GM12878 (cell line): ENCODE data around the gene PROSER3. TPM values are rescaled to one million over a fixed set of nuclear protein-coding genes. Genes with fewer than 3 reads are reported as not detected.

ENCODE experiments used
- ATAC-seq: fragments of 200-7000 bp; cut with Tn5 transposase; 3 replicates; pipeline ENCODE4 v1.9.1; 2020; ENCODE audit warnings: mild to moderate bottlenecking, moderate library complexity
- BruUV-seq: library from RNA; stranded (reverse); fragments of 400-500 nt; replicated peaks from 2 replicates; lab custom pipeline; 2021; lab: Mats Ljungman, UMichigan
- CTCF ChIA-PET: fragments of 300-600 bp; sonication (Branson Sonifier 250); formaldehyde crosslinking; extraction: SDS; loops from one replicate; lab custom pipeline; 2021; ENCODE audit warnings: inconsistent platforms; lab: Yijun Ruan, JAX
- POLR2A ChIA-PET: fragments of 350-600 bp; formaldehyde crosslinking; extraction: SDS; loops from one replicate; lab custom pipeline; 2021; ENCODE audit warnings: inconsistent platforms; lab: Charles Lee
- RAD21 ChIA-PET: fragments of 300-600 bp; sonication (Branson Sonifier 250); formaldehyde crosslinking; loops from one replicate; lab custom pipeline; 2023; ENCODE audit warnings: antibody characterized with exemption; ENCODE audit not compliant: unreplicated experiment; lab: Charles Lee
- SMC1A ChIA-PET: fragments of 300-600 bp; sonication (Branson Sonifier 250); formaldehyde crosslinking; loops from one replicate; lab custom pipeline; 2023; ENCODE audit not compliant: unreplicated experiment, uncharacterized antibody; lab: Charles Lee
- DNase-seq: peaks from one replicate; pipeline ENCODE4 v3.0.0-alpha.2; 2011; ENCODE audit warnings: low read depth, low spot score
- FAIRE-seq: peaks from 3 replicates; lab custom pipeline; 2011; peaks lifted over from hg19 to GRCh38; lab: Jason Lieb, UNC
- H2AFZ ChIP-seq: 2 replicates; pipeline ENCODE4 v1.6.0; 2011; ENCODE audit warnings: low read depth, low read length, control low read depth; ENCODE audit not compliant: control insufficient read depth
- H3K27ac ChIP-seq: 2 replicates; pipeline ENCODE4 v1.5.1; 2011; ENCODE audit warnings: control low read depth; ENCODE audit not compliant: control insufficient read depth, insufficient read depth
- H3K27me3 ChIP-seq, 2 experiments: replicated peaks in 1 of 2; 2 replicates each; pipeline versions ENCODE4 v1.6.0 to v1.6.1; 2011; ENCODE audit warnings: low read length in 1 of 2; ENCODE audit not compliant: control insufficient read depth in 2 of 2, insufficient read depth in 2 of 2
- H3K36me3 ChIP-seq, 2 experiments: 2 replicates each; pipeline ENCODE4 v1.5.1; 2011; ENCODE audit warnings: low read length in 1 of 2; ENCODE audit not compliant: control insufficient read depth in 2 of 2, insufficient read depth in 2 of 2
- H3K4me1 ChIP-seq: 2 replicates; pipeline ENCODE4 v1.6.1; 2011; ENCODE audit warnings: mild to moderate bottlenecking, low read length, moderate library complexity, mixed read lengths; ENCODE audit not compliant: control insufficient read depth, insufficient read depth
- H3K4me2 ChIP-seq: 2 replicates; pipeline ENCODE4 v1.6.0; 2011; ENCODE audit warnings: control low read depth; ENCODE audit not compliant: control insufficient read depth, insufficient read depth
- H3K4me3 ChIP-seq: fragments of 200-600 bp; sonication (generic); 2 replicates; pipeline ENCODE4 v1.5.1; 2016
- H3K79me2 ChIP-seq: 2 replicates; pipeline ENCODE4 v1.6.0; 2011; ENCODE audit warnings: low read length; ENCODE audit not compliant: control insufficient read depth, insufficient read depth
- H3K9ac ChIP-seq: 2 replicates; pipeline ENCODE4 v1.8.0; 2011; ENCODE audit warnings: low read length, control low read depth, mixed read lengths; ENCODE audit not compliant: control insufficient read depth, insufficient read depth
- H3K9me3 ChIP-seq: replicated peaks from 3 replicates; pipeline ENCODE4 v1.5.1; 2011; ENCODE audit warnings: mild to moderate bottlenecking, low read length; ENCODE audit not compliant: control insufficient read depth, insufficient read depth
- H4K20me1 ChIP-seq: 2 replicates; pipeline ENCODE4 v1.6.0; 2011; ENCODE audit not compliant: control insufficient read depth, insufficient read depth
- CBFB ChIP-seq: IDR thresholded peaks from 2 replicates; pipeline ENCODE4 v1.6.1; 2016; ENCODE audit warnings: antibody characterized with exemption, low read depth
- CBX3 ChIP-seq: fragments of 200-600 bp; sonication (generic); IDR thresholded peaks from 2 replicates; pipeline ENCODE4 v1.6.1; 2016; ENCODE audit warnings: low read depth, borderline replicate concordance
- NBN ChIP-seq: fragments of 450-650 bp; IDR thresholded peaks from 2 replicates; pipeline ENCODE4 v1.6.1; 2016
- NR2C1 ChIP-seq: fragments of 450-650 bp; IDR thresholded peaks from 2 replicates; pipeline ENCODE4 v1.6.1; 2017; ENCODE audit warnings: antibody characterized with exemption, mild to moderate bottlenecking, moderate library complexity
- NR2F1 ChIP-seq: fragments of 450-650 bp; conservative IDR thresholded peaks from 2 replicates; pipeline ENCODE4 v1.6.1; 2017; ENCODE audit warnings: mild to moderate bottlenecking
- NRF1 ChIP-seq: conservative IDR thresholded peaks from 2 replicates; pipeline ENCODE4 v1.6.1; 2011; ENCODE audit warnings: mild to moderate bottlenecking, low read depth, low read length, improper control_type of control experiment
- POLR2A ChIP-seq: IDR thresholded peaks from 2 replicates; pipeline ENCODE4 v1.6.1; 2011; ENCODE audit warnings: low read depth, mild to moderate bottlenecking, low read length
- POU2F2 ChIP-seq: IDR thresholded peaks from 3 replicates; pipeline ENCODE4 v1.6.1; 2011; ENCODE audit warnings: low read depth, mild to moderate bottlenecking, low read length, borderline replicate concordance
- SRF ChIP-seq, 2 experiments: IDR thresholded peaks; 2 replicates each; pipeline ENCODE4 v1.6.1; 2011; ENCODE audit warnings: low read depth in 2 of 2, low read length in 2 of 2, mild to moderate bottlenecking in 1 of 2, moderate library complexity in 1 of 2
- TARDBP ChIP-seq: IDR thresholded peaks from 2 replicates; pipeline ENCODE4 v1.6.1; 2016; ENCODE audit warnings: borderline replicate concordance
- WGBS: methylation state at CpG from one replicate; pipeline ENCODE4 v1.1.6; 2016; ENCODE audit warnings: low lambda C conversion rate; ENCODE audit not compliant: insufficient replicate concordance, insufficient coverage; ENCODE audit errors: missing lambda C conversion rate; 5-methylcytosine and 5-hydroxymethylcytosine counted together
- in situ Hi-C: fragments of 300-500 bp; cut with MboI; formaldehyde crosslinking; loops from 9 replicates; pipeline ENCODE4 v1.14.3; 2018; ENCODE audit warnings: mixed read lengths
- intact Hi-C: fragments of 100-400 bp; cut with micrococcal nuclease; formaldehyde crosslinking; loops from one replicate; pipeline ENCODE4 v1.14.2; 2022; ENCODE audit not compliant: unreplicated experiment
- polyA plus RNA-seq, 11 experiments: library from polyadenylated mRNA; depleted of rRNA in 4 of 11; unstranded in 6 of 11; stranded (reverse) in 5 of 11; fragments of >200 nt; fragmentation: Nextera tagmentation in 4 of 11; fragmentation: Illumina TruSeq in 1 of 11; extraction: Ambion mirVana in 4 of 11; extraction: Trizol in 1 of 11; gene quantifications; 1 replicate in 1 of 11; 2 replicates in 10 of 11; pipeline versions ENCODE4 v1.2.1 to v1.2.3, GENCODE V29; 2011 to 2016; ENCODE audit warnings: inconsistent platforms in 2 of 11, missing spikeins in 2 of 11, low read depth in 1 of 11
- total RNA-seq, 4 experiments: library from RNA; depleted of rRNA in 3 of 4; stranded (reverse); fragments of >200 nt in 3 of 4; fragmentation: Illumina TruSeq in 1 of 4; extraction: Trizol in 1 of 4; gene quantifications; 2 replicates each; pipeline versions ENCODE4 v1.2.1 to v1.2.3, GENCODE V29; 2013 to 2021
- TF ChIP-seq, protein P1 (sequence below): fragments of 450-650 bp; formaldehyde crosslinking; IDR thresholded peaks from 2 replicates; pipeline ENCODE4 v1.4.0; 2020; ENCODE audit warnings: mild to moderate bottlenecking, moderate library complexity
- TF ChIP-seq, protein P2 (sequence below): fragments of 450-650 bp; IDR thresholded peaks from 2 replicates; pipeline ENCODE4 v1.6.1; 2016; ENCODE audit warnings: mild to moderate bottlenecking, moderate library complexity, borderline replicate concordance

PROSER3 gene
- total and polyA plus RNA-seq, 10 of the 15 experiments (the other 5 are each of a cell fraction or from before 2014, with no cell fraction given): 0.85 to 25.1 (median 9.6) TPM

DNA sequence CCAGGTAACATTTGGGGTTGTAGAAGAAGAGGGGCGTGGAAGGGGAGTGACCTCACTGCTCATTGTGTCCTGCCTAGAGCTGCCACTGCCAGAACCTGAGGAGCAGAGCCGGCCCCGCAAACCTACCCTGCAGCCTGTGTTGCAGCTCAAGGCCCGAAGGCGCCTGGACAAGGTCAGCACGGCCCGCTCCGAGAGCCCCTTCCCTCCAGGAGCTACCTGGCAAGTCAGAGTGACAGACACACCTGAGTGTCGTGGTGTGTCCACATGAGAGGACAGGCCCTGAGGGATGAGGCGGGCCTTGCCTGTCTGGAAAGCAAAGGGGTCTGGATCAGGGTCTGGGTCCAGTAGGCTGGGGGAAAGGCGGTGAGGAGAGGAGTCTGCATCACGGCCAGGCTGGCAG, 33.4 kb upstream of the PROSER3 start (continued):
- TF ChIP-seq SRF (IDR thresholded peaks at IDR 0.05; ENCODE audit: low read depth in 2 of 2, low read length in 2 of 2) (no peak), NRF1 (no peak), CBFB (no peak), POLR2A (no peak), TARDBP (no peak), NBN (no peak), NR2F1 (no peak), CBX3 (no peak)
- TF ChIP-seq, protein P1, sequence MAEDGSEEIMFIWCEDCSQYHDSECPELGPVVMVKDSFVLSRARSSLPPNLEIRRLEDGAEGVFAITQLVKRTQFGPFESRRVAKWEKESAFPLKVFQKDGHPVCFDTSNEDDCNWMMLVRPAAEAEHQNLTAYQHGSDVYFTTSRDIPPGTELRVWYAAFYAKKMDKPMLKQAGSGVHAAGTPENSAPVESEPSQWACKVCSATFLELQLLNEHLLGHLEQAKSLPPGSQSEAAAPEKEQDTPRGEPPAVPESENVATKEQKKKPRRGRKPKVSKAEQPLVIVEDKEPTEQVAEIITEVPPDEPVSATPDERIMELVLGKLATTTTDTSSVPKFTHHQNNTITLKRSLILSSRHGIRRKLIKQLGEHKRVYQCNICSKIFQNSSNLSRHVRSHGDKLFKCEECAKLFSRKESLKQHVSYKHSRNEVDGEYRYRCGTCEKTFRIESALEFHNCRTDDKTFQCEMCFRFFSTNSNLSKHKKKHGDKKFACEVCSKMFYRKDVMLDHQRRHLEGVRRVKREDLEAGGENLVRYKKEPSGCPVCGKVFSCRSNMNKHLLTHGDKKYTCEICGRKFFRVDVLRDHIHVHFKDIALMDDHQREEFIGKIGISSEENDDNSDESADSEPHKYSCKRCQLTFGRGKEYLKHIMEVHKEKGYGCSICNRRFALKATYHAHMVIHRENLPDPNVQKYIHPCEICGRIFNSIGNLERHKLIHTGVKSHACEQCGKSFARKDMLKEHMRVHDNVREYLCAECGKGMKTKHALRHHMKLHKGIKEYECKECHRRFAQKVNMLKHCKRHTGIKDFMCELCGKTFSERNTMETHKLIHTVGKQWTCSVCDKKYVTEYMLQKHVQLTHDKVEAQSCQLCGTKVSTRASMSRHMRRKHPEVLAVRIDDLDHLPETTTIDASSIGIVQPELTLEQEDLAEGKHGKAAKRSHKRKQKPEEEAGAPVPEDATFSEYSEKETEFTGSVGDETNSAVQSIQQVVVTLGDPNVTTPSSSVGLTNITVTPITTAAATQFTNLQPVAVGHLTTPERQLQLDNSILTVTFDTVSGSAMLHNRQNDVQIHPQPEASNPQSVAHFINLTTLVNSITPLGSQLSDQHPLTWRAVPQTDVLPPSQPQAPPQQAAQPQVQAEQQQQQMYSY: no peak

DNA sequence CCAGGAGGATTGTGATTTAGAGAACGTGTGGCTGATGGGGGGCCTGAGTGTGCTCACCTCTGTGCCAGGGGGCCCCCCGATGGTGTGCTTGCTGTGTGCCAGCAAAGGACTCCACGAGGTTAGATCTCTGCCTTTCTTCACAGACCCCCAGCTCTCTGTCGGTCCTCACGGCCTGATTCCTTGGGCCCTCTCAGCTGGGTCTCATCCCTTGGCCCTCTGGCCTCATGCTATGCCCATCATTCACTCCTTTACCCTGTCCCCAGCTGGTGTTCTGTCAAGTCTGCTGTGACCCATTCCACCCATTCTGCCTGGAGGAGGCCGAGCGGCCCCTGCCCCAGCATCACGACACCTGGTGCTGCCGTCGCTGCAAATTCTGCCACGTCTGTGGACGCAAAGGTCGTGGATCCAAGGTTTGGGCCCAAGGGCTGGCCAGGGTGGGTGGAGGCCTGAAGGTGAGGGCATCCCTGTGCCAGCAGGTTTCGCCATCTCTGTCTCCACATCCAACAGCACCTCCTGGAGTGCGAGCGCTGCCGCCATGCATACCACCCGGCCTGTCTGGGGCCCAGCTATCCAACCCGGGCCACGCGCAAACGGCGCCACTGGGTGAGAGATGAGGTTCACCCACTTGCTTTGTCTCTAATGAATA, 32.6 kb upstream of the PROSER3 start:
- FAIRE-seq (no peak), ATAC-seq (no peak), DNase-seq (no peak)
- intact Hi-C loops (no loop called here), in situ Hi-C loops (no loop called here)
- Histone ChIP-seq H3K36me3 (peaks cover 27 to 49% of the 10 kb centered on the region in 2 experiments), H4K20me1 (no peaks in the 10 kb centered on the region; the same call in 1 of the 2 replicates), H3K79me2 (no peaks in the 10 kb centered on the region; the same call in 1 of the 2 replicates), H3K4me2 (no peak overlapping the region), H3K4me1 (no peaks in the 10 kb centered on the region), H3K27me3 (no peaks in the 10 kb centered on the region), H3K4me3 (no peak overlapping the region), H3K27ac (no peak overlapping the region), H3K9ac (no peak overlapping the region), H2AFZ (no peak overlapping the region), H3K9me3 (no peaks in the 10 kb centered on the region)
- WGBS: 97% methylated on average over 23 of the region's 23 CpGs
- ChIA-PET RAD21 (no interaction called here), CTCF (no interaction called here), POLR2A (no interaction called here), SMC1A (interaction anchor here (0.8 kb wide), 1 partner anchor 31 kb away, joined by 3 read pairs; no protein-coding TSS in a partner anchor)
- no TSS peak for BruUV-seq
- TF ChIP-seq NR2C1 (no peak), POU2F2 (no peak), NBN (no peak)
- TF ChIP-seq, protein P1: no peak
- TF ChIP-seq, protein P2, sequence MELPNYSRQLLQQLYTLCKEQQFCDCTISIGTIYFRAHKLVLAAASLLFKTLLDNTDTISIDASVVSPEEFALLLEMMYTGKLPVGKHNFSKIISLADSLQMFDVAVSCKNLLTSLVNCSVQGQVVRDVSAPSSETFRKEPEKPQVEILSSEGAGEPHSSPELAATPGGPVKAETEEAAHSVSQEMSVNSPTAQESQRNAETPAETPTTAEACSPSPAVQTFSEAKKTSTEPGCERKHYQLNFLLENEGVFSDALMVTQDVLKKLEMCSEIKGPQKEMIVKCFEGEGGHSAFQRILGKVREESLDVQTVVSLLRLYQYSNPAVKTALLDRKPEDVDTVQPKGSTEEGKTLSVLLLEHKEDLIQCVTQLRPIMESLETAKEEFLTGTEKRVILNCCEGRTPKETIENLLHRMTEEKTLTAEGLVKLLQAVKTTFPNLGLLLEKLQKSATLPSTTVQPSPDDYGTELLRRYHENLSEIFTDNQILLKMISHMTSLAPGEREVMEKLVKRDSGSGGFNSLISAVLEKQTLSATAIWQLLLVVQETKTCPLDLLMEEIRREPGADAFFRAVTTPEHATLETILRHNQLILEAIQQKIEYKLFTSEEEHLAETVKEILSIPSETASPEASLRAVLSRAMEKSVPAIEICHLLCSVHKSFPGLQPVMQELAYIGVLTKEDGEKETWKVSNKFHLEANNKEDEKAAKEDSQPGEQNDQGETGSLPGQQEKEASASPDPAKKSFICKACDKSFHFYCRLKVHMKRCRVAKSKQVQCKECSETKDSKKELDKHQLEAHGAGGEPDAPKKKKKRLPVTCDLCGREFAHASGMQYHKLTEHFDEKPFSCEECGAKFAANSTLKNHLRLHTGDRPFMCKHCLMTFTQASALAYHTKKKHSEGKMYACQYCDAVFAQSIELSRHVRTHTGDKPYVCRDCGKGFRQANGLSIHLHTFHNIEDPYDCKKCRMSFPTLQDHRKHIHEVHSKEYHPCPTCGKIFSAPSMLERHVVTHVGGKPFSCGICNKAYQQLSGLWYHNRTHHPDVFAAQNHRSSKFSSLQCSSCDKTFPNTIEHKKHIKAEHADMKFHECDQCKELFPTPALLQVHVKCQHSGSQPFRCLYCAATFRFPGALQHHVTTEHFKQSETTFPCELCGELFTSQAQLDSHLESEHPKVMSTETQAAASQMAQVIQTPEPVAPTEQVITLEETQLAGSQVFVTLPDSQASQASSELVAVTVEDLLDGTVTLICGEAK: no peak
